Mesenteric fat pad (tissue), 1 donor: ENCODE data around the gene GAREM1. TPM values are rescaled to one million over a fixed set of nuclear protein-coding genes. Genes with fewer than 3 reads are reported as not detected.

Source experiments
- DNase-seq: peaks from one replicate; pipeline ENCODE4 v3.0.0-alpha.2; 2020; ENCODE audit warnings: low spot score
- total RNA-seq: library from RNA; stranded (reverse); fragmentation: NEBNext Ultra II Directional; extraction: Animal tissue kit (Norgen Biotek cat#: 25700); gene quantifications from one replicate; pipeline ENCODE4 v1.2.1, GENCODE V29; 2021
- donor health status: DM: yes; HTN: yes; CAD: no.

Gene GAREM1
- total RNA-seq, 1 donor from 2014 or later, result 21.2 TPM

GRCh38 chr18:32459361-32460101 lies 11.2 kb downstream of the GAREM1 start:
- no peak for DNase-seq

GRCh38 chr18:32455361-32455760 lies 15.3 kb downstream of the GAREM1 start:
- no peak for DNase-seq

GRCh38 chr18:32454593-32454992 lies 16.1 kb downstream of the GAREM1 start:
- DNase-seq, result no peak

GRCh38 chr18:32450874-32451273 lies 19.8 kb downstream of the GAREM1 start:
- no peak for DNase-seq

GRCh38 chr18:32450026-32450691 lies 20.5 kb downstream of the GAREM1 start:
- no peak for DNase-seq

GRCh38 chr18:32446780-32447179 lies 23.9 kb downstream of the GAREM1 start:
- no peak for DNase-seq

- DNase-seq, result no peak
Observed at GRCh38 chr18:32445846-32446245, 24.8 kb downstream of the GAREM1 start.

GRCh38 chr18:32443706-32444215 lies 26.9 kb downstream of the GAREM1 start:
- DNase-seq, result no peak

- no peak for DNase-seq
Observed at GRCh38 chr18:32443033-32443705, 27.5 kb downstream of the GAREM1 start.

- no peak for DNase-seq
Observed at GRCh38 chr18:32442575-32442974, 28.1 kb downstream of the GAREM1 start.

- DNase-seq, result no peak
Observed at GRCh38 chr18:32441533-32441932, 29.1 kb downstream of the GAREM1 start.

GRCh38 chr18:32440518-32440917 lies 30.2 kb downstream of the GAREM1 start:
- no peak for DNase-seq

- no peak for DNase-seq
Observed at GRCh38 chr18:32439802-32440201, 30.9 kb downstream of the GAREM1 start.

GRCh38 chr18:32439241-32439640 lies 31.4 kb downstream of the GAREM1 start:
- no peak for DNase-seq

- no peak for DNase-seq
Observed at GRCh38 chr18:32438173-32438572, 32.5 kb downstream of the GAREM1 start.

GRCh38 chr18:32437100-32437834 lies 33.4 kb downstream of the GAREM1 start:
- no peak for DNase-seq

- DNase-seq, result no peak
Observed at GRCh38 chr18:32435631-32436500, 34.8 kb downstream of the GAREM1 start.

- no peak for DNase-seq
Observed at GRCh38 chr18:32431753-32432152, 38.9 kb downstream of the GAREM1 start.

GRCh38 chr18:32429402-32429801 lies 41.3 kb downstream of the GAREM1 start:
- DNase-seq, result no peak
